K562 (cell line): ENCODE results near the gene DPP10. TPM values are rescaled to one million over a fixed set of nuclear protein-coding genes. Genes with fewer than 3 reads are reported as not detected.

Experiments used
- ATAC-seq: fragments of 200-7000 bp; cut with Tn5 transposase; 3 replicates; pipeline ENCODE4 v1.9.1; 2020; ENCODE audit warnings: moderate library complexity
- BruUV-seq: library from RNA; stranded (reverse); fragments of 400-500 nt; replicated peaks from 2 replicates; lab custom pipeline; 2021; lab: Mats Ljungman, UMichigan
- CTCF ChIA-PET: fragments of 300-600 bp; formaldehyde crosslinking; extraction: SDS; loops from one replicate; lab custom pipeline; 2021; ENCODE audit warnings: low intra/inter-chr PET ratio; lab: Yijun Ruan, JAX
- POLR2A ChIA-PET: fragments of 300-600, 350-650 bp; sonication (Branson Sonifier 250); formaldehyde crosslinking; extraction: SDS; loops from one replicate; lab custom pipeline; 2021; ENCODE audit warnings: antibody characterized with exemption, inconsistent platforms; lab: Yijun Ruan, JAX
- DNase-seq, 4 experiments: peaks; one replicate each; pipeline versions ENCODE4 v3.0.0 to v3.0.0-alpha.2; 2011 to 2018; ENCODE audit warnings: low spot score in 3 of 4, mixed read lengths in 3 of 4; ENCODE audit errors: extremely low read depth in 1 of 4
- FAIRE-seq: peaks from 2 replicates; lab custom pipeline; 2011; peaks lifted over from hg19 to GRCh38; lab: Jason Lieb, UNC
- H2AFZ ChIP-seq: 2 replicates; pipeline ENCODE4 v1.6.0; 2011; ENCODE audit warnings: low read depth, low read length, control low read depth, inconsistent platforms
- H3K27ac ChIP-seq: fragments of 200-600 bp; 3 replicates; pipeline ENCODE4 v1.8.0; 2011; ENCODE audit warnings: low read depth, mild to moderate bottlenecking, control low read depth, inconsistent platforms, low read length, moderate library complexity, mixed read lengths; ENCODE audit errors: extremely low read depth
- H3K27me3 ChIP-seq, 2 experiments: fragments of 300-600 bp in 1 of 2; 2 replicates in 1 of 2; 3 replicates in 1 of 2; pipeline versions ENCODE4 v1.6.0 to v1.8.0; 2011; ENCODE audit warnings: inconsistent platforms in 2 of 2, low read length in 2 of 2, mild to moderate bottlenecking in 1 of 2, mixed read lengths in 1 of 2, moderate library complexity in 1 of 2; ENCODE audit not compliant: control insufficient read depth in 2 of 2, insufficient read depth in 2 of 2
- H3K36me3 ChIP-seq: fragments of 300-600 bp; 3 replicates; pipeline ENCODE4 v1.8.0; 2011; ENCODE audit warnings: mild to moderate bottlenecking, low read length, inconsistent platforms; ENCODE audit not compliant: control insufficient read depth, insufficient read depth
- H3K4me1 ChIP-seq, 2 experiments: fragments of 200-600 bp in 1 of 2; replicated peaks in 1 of 2; 2 replicates in 1 of 2; 3 replicates in 1 of 2; pipeline versions ENCODE4 v1.5.1 to v1.8.0; 2011; ENCODE audit warnings: inconsistent platforms in 2 of 2, low read length in 2 of 2, mild to moderate bottlenecking in 1 of 2, mixed read lengths in 1 of 2, moderate library complexity in 1 of 2; ENCODE audit not compliant: control insufficient read depth in 2 of 2, insufficient read depth in 2 of 2
- H3K4me2 ChIP-seq: 2 replicates; pipeline ENCODE4 v1.6.1; 2011; ENCODE audit warnings: low read length, control low read depth, inconsistent platforms, mixed read lengths; ENCODE audit not compliant: insufficient read depth
- H3K4me3 ChIP-seq: fragments of 200-600 bp; sonication (generic), shearing (Covaris generic); 2 replicates; pipeline ENCODE4 v1.5.1; 2016; ENCODE audit warnings: control low read depth, inconsistent platforms
- H3K79me2 ChIP-seq: fragments of 200-600 bp; 3 replicates; pipeline ENCODE4 v1.8.0; 2011; ENCODE audit warnings: low read length, inconsistent platforms; ENCODE audit not compliant: control insufficient read depth, insufficient read depth
- H3K9ac ChIP-seq, 2 experiments: 2 replicates each; pipeline versions ENCODE4 v1.6.0 to v1.6.1; 2011; ENCODE audit warnings: low read depth in 2 of 2, low read length in 2 of 2, control low read depth in 1 of 2, inconsistent platforms in 1 of 2, mild to moderate bottlenecking in 1 of 2, mixed read lengths in 1 of 2; ENCODE audit not compliant: insufficient read depth in 1 of 2
- H3K9me1 ChIP-seq: one replicate; pipeline ENCODE4 v1.6.0; 2011; ENCODE audit warnings: inconsistent platforms, mild to moderate bottlenecking, low read length, moderate library complexity; ENCODE audit not compliant: control insufficient read depth, insufficient read depth
- H3K9me3 ChIP-seq: replicated peaks from 2 replicates; pipeline ENCODE4 v1.5.1; 2011; ENCODE audit warnings: low read depth, low read length, inconsistent platforms; ENCODE audit not compliant: control insufficient read depth, insufficient read depth
- H4K20me1 ChIP-seq: replicated peaks from 2 replicates; pipeline ENCODE4 v1.6.1; 2011; ENCODE audit warnings: low read length, inconsistent platforms, mixed read lengths; ENCODE audit not compliant: control insufficient read depth, insufficient read depth
- CBX5 ChIP-seq: IDR thresholded peaks from 2 replicates; pipeline ENCODE4 v1.6.1; 2014; ENCODE audit warnings: low read depth, borderline replicate concordance
- ETS2 ChIP-seq: IDR thresholded peaks from 2 replicates; pipeline ENCODE4 v1.6.1; 2016; ENCODE audit warnings: borderline replicate concordance, missing genetic modification characterization, mild to moderate bottlenecking, moderate library complexity, missing compliant biosample characterization; ENCODE audit not compliant: poor library complexity, severe bottlenecking
- NUFIP1 ChIP-seq: fragments of 450-650 bp; IDR thresholded peaks from 2 replicates; pipeline ENCODE4 v1.6.1; 2018; ENCODE audit not compliant: partially characterized antibody
- POLR2H ChIP-seq: IDR thresholded peaks from 2 replicates; pipeline ENCODE4 v1.6.1; 2016; ENCODE audit warnings: missing genetic modification characterization, low read depth, mild to moderate bottlenecking, control low read depth, missing compliant biosample characterization, moderate library complexity
- SLC30A9 ChIP-seq: fragments of 250-450 bp; sonication (Bioruptor Pico); IDR thresholded peaks from 2 replicates; pipeline ENCODE4 v1.8.0; 2022; ENCODE audit warnings: mild to moderate bottlenecking, moderate library complexity
- SNRNP70 ChIP-seq: fragments of 200-400 bp; formaldehyde crosslinking; optimal IDR thresholded peaks from 2 replicates; pipeline ENCODE3; 2017; ENCODE audit warnings: low read depth, low read length
- STAT5B ChIP-seq: fragments of 250-450 bp; sonication (Bioruptor Pico); IDR thresholded peaks from 2 replicates; pipeline ENCODE4 v1.8.0; 2021; ENCODE audit warnings: mild to moderate bottlenecking, inconsistent platforms
- WGBS: fragments of 100-300 bp; shearing (Covaris generic); methylation state at CpG from one replicate; pipeline ENCODE4 v1.1.6; 2016; ENCODE audit warnings: low coverage, mixed read lengths; ENCODE audit not compliant: insufficient coverage; ENCODE audit errors: missing lambda C conversion rate; 5-methylcytosine and 5-hydroxymethylcytosine counted together
- in situ Hi-C: fragments of 300-500 bp; cut with MboI; formaldehyde crosslinking; loops from 4 replicates; pipeline ENCODE4 v1.15.0; 2018; ENCODE audit warnings: inconsistent platforms, mixed read lengths
- intact Hi-C: fragments of 100-400 bp; cut with micrococcal nuclease; formaldehyde crosslinking; loops from 2 replicates; pipeline ENCODE4 v1.14.2; 2022
- polyA plus RNA-seq, 8 experiments: library from polyadenylated mRNA; depleted of rRNA in 4 of 8; stranded (reverse) in 5 of 8; unstranded in 3 of 8; fragments of >200 nt; fragmentation: Nextera tagmentation in 2 of 8; fragmentation: Illumina TruSeq in 1 of 8; extraction: Ambion mirVana in 2 of 8; extraction: Trizol in 1 of 8; gene quantifications; 2 replicates each; pipeline versions ENCODE4 v1.2.1 to v1.2.3, GENCODE V29; 2011 to 2014; ENCODE audit warnings: inconsistent platforms in 1 of 8, missing spikeins in 1 of 8
- total RNA-seq, 7 experiments: library from RNA; depleted of rRNA in 6 of 7; stranded (reverse); fragments of >200 nt in 6 of 7; fragmentation: Illumina TruSeq in 2 of 7; extraction: Trizol in 2 of 7; gene quantifications; 2 replicates each; pipeline versions ENCODE4 v1.2.1 to v1.2.3, GENCODE V29; 2011 to 2021; ENCODE audit warnings: low replicate concordance in 1 of 7
- TF ChIP-seq, protein P1 (sequence below): fragments of 250-450 bp; sonication (Bioruptor Pico); IDR thresholded peaks from 2 replicates; pipeline ENCODE4 v1.6.1; 2021; ENCODE audit warnings: mild to moderate bottlenecking
- TF ChIP-seq, protein P2 (sequence below): fragments of 450-650 bp; IDR thresholded peaks from 2 replicates; pipeline ENCODE4 v1.6.1; 2018; ENCODE audit warnings: mild to moderate bottlenecking, low read depth; ENCODE audit not compliant: partially characterized antibody
- TF ChIP-seq, protein P3 (sequence below): fragments of 250-450 bp; sonication (Bioruptor Pico); IDR thresholded peaks from 2 replicates; pipeline ENCODE4 v1.5.0; 2021; ENCODE audit warnings: mild to moderate bottlenecking, borderline replicate concordance

Gene DPP10
- total and polyA plus RNA-seq, 9 of the 15 experiments (the other 6 are each of a cell fraction or from before 2014, with no cell fraction given) = not detected

DNA sequence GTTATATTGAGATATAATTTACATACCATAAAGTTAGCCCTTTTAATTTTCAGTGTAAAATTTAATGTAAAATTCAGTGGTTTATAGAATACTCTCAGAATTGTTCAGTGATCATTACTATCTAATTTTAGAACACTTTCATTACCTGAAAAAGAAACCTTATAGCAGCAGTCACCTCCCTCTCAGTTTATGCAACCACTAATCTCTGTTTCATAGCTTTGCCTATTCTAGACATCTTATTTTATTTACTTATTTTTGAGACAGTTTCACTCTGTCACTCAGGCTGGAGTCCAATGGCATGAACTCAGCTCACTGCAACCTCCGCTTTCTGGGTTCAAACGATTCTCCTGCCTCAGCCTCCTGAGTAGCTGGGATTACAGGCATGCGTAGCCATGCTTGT, 479.6 kb downstream of the DPP10 start:
- 16% methylated on average over 3 of the region's 3 CpGs for WGBS
- CTCF ChIA-PET = no interaction called here
- Histone ChIP-seq H2AFZ (no peak overlapping the region), H3K9me3 (no peaks in the 10 kb centered on the region), H3K27me3 (no peaks in the 10 kb centered on the region), H3K4me2 (no peak overlapping the region), H3K4me1 (no peaks in the 10 kb centered on the region), H3K79me2 (no peaks in the 10 kb centered on the region), H3K27ac (no peak overlapping the region), H3K9me1 (no peaks in the 10 kb centered on the region), H4K20me1 (no peaks in the 10 kb centered on the region), H3K9ac (no peak overlapping the region), H3K36me3 (no peaks in the 10 kb centered on the region), H3K4me3 (no peak overlapping the region)
- ATAC-seq = no peak
- in situ Hi-C loops = no loop called here
- BruUV-seq = no TSS peak
- TF ChIP-seq, protein P1, sequence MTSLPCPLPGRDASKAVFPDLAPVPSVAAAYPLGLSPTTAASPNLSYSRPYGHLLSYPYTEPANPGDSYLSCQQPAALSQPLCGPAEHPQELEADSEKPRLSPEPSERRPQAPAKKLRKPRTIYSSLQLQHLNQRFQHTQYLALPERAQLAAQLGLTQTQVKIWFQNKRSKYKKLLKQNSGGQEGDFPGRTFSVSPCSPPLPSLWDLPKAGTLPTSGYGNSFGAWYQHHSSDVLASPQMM (CRISPR knock-in tag) = no peak
- TF ChIP-seq SLC30A9 (no peak), POLR2H (tag) (no peak)
- POLR2A ChIA-PET = no interaction called here
- FAIRE-seq = no peak
- intact Hi-C loops = no loop called here
- DNase-seq = no peak

DNA sequence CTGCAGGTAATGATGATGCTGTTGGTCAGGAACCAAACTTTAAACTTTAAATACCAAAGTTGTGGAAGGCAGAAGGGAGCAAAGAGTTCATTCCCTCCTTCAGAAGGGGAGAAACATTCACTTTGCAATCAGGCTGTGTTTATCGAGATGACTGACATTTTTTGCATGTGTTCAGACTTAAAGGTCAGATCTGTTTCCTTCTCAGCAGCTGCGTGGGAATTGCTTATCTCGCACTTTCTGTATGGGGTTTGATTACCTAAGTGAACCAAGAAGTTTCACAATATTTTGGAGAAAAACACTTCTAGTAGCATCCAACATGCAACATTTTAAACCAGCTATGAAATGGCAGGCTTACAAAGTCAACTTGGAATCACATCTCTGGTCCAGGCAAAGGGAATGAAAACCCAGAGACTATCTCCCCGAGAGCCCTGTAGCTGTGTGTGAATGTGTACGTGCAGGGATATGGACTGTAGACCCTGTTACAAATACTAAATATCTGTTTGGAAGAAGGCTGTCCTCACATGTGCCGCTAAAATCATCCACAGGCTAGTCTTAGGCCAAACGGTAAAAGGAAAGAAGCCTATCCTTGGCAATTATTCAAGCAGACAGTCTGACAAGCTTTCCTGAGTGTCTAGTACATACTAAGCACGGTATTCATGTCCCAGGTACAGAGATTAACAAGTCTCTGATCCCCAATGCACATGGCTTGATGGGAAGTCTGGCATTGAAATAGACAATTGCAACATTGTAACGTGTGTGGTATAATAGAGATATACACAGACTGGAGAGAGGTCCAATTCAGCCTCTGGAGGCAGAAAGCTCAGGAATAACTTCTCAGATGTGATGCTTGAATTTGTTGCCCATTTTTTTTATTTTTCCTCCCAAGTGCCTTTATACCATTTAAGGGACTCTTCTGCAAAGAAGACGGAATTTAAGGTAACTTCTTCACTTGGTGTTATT, 483.1 kb downstream of the DPP10 start:
- Histone ChIP-seq H3K27ac (no peak overlapping the region), H3K36me3 (no peaks in the 10 kb centered on the region), H3K79me2 (no peaks in the 10 kb centered on the region), H3K27me3 (no peaks in the 10 kb centered on the region), H3K4me2 (no peak overlapping the region), H3K9ac (no peak overlapping the region), H3K9me1 (no peaks in the 10 kb centered on the region), H3K9me3 (no peaks in the 10 kb centered on the region), H2AFZ (no peak overlapping the region), H3K4me1 (no peaks in the 10 kb centered on the region), H3K4me3 (no peak overlapping the region), H4K20me1 (no peaks in the 10 kb centered on the region)
- in situ Hi-C loops (no loop called here), intact Hi-C loops (no loop called here)
- no peak for ATAC-seq
- no TSS peak for BruUV-seq
- CTCF ChIA-PET = no interaction called here
- POLR2A ChIA-PET = no interaction called here
- no peak for DNase-seq
- 0% methylated on average over 10 of the region's 10 CpGs for WGBS
- no peak for FAIRE-seq
- TF ChIP-seq ETS2 (tag) (no peak), STAT5B (CRISPR knock-in tag) (no peak), CBX5 (no peak), SNRNP70 (no peak), NUFIP1 (no peak)
- TF ChIP-seq, protein P2, sequence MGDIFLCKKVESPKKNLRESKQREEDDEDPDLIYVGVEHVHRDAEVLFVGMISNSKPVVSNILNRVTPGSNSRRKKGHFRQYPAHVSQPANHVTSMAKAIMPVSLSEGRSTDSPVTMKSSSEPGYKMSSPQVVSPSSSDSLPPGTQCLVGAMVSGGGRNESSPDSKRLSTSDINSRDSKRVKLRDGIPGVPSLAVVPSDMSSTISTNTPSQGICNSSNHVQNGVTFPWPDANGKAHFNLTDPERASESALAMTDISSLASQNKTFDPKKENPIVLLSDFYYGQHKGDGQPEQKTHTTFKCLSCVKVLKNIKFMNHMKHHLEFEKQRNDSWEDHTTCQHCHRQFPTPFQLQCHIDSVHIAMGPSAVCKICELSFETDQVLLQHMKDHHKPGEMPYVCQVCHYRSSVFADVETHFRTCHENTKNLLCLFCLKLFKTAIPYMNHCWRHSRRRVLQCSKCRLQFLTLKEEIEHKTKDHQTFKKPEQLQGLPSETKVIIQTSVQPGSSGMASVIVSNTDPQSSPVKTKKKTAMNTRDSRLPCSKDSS = no peak
- TF ChIP-seq, protein P3, sequence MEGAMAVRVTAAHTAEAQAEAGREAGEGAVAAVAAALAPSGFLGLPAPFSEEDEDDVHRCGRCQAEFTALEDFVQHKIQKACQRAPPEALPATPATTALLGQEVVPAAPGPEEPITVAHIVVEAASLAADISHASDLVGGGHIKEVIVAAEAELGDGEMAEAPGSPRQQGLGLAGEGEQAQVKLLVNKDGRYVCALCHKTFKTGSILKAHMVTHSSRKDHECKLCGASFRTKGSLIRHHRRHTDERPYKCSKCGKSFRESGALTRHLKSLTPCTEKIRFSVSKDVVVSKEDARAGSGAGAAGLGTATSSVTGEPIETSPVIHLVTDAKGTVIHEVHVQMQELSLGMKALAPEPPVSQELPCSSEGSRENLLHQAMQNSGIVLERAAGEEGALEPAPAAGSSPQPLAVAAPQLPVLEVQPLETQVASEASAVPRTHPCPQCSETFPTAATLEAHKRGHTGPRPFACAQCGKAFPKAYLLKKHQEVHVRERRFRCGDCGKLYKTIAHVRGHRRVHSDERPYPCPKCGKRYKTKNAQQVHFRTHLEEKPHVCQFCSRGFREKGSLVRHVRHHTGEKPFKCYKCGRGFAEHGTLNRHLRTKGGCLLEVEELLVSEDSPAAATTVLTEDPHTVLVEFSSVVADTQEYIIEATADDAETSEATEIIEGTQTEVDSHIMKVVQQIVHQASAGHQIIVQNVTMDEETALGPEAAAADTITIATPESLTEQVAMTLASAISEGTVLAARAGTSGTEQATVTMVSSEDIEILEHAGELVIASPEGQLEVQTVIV (CRISPR knock-in tag) = no peak
